Measurements from ENCODE around the gene CDK11A. TPM values are rescaled to one million over a fixed set of nuclear protein-coding genes. Genes with fewer than 3 reads are reported as not detected.
A peak's percentile ranks its signal among the peaks of the same experiment; 100 is the strongest.
"Not testable (repeated sequence)": the region's sequence is repeated elsewhere in the genome, so short reads cannot be mapped to it uniquely, and the experiment has no call there.

CDK11A gene
- total RNA-seq, 1 donor from 2014 or later: 35.6 TPM

DNA sequence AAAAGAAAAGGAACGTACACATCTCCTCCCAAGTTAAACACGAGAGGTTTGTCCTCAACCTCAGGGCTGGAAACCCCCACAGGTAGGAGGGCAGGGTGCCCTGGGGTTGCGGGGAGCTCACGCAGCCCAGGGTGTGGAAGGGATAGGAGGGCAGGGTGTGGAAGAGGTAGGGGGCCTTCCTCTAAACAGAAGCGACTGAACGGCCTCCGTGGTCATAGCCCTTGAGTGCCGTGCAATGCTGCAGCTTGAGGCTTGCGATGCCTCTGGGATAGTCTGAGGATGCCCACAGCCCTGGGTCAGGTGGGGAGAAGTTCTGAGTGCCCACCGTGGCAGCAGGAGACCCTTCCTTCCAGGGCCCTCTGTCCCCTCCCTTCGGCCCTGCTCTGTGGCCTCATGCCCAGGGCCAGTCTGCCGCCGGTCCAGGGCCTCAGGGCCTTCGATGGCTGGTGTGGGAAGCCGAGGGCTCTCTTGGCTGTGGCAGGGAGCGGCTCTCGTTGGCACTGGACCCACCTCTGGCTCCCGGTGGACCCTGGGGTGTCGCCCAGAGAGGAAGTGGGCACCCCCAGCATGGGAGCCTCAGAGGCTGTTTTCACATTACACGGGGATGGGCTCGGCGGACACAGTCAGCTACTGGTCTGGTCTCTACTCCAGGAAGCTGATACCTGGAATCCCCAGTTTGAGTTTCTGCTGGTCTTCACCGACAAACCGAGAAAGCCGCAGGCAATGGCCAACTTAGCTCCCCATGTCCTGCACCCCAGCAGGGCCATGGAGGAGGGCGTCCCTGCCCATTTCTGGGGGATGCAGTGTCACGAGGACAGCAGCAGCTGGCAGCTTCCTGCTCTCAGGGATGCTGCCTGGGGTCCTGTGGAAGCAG, 59.0 kb downstream of the CDK11A start:
- intact Hi-C loops (cut with DNase I): no loop called here
- H3K4me1 ChIP-seq: peaks cover 9% of the 10 kb centered on the region
- H3K4me3 ChIP-seq: no peak overlapping the region
- no peak for DNase-seq (ENCODE audit: extremely low spot score in 2 of 2)
- no peaks in the 10 kb centered on the region for H3K27me3 ChIP-seq
- no peak for TF ChIP-seq POLR2AphosphoS5 (IDR thresholded peaks at IDR 0.05; ENCODE audit: insufficient read depth in 1 of 2, low read depth in 1 of 2)
- TF ChIP-seq, protein P1, sequence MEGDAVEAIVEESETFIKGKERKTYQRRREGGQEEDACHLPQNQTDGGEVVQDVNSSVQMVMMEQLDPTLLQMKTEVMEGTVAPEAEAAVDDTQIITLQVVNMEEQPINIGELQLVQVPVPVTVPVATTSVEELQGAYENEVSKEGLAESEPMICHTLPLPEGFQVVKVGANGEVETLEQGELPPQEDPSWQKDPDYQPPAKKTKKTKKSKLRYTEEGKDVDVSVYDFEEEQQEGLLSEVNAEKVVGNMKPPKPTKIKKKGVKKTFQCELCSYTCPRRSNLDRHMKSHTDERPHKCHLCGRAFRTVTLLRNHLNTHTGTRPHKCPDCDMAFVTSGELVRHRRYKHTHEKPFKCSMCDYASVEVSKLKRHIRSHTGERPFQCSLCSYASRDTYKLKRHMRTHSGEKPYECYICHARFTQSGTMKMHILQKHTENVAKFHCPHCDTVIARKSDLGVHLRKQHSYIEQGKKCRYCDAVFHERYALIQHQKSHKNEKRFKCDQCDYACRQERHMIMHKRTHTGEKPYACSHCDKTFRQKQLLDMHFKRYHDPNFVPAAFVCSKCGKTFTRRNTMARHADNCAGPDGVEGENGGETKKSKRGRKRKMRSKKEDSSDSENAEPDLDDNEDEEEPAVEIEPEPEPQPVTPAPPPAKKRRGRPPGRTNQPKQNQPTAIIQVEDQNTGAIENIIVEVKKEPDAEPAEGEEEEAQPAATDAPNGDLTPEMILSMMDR (IDR thresholded peaks at IDR 0.05): no peak
- no peak for TF ChIP-seq POLR2A (IDR thresholded peaks at IDR 0.05)
- no peak overlapping the region for H3K27ac ChIP-seq
- peaks cover 0 to 49% of the 10 kb centered on the region in 2 donors for H3K36me3 ChIP-seq
- no peaks in the 10 kb centered on the region for H3K9me3 ChIP-seq

DNA sequence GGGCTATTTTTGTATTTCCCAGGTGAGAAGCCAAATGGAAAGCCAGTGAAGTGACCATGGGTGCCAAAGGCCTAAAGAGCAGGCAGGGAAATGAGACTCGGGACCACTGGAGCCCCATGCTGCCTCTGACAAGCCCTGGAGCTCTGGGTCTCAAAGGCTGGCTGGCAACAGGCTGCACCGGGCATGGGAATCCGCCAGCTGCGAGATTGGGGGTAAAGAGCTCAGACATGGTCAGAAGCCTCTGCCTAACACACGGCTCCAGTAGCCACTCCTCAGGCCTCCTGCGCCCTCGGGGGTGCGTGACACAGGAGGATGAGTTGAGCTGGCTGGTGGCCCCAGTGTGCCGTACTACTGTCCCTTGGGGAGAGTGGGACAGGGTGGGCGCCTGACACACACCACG, 59.8 kb downstream of the CDK11A start:
- H3K4me1 ChIP-seq; DNase-seq (ENCODE audit: extremely low spot score in 2 of 2); intact Hi-C loops (cut with DNase I); H3K4me3 ChIP-seq; H3K27ac ChIP-seq; H3K27me3 ChIP-seq; H3K9me3 ChIP-seq: not testable (repeated sequence)
- peaks cover 0 to 41% of the 10 kb centered on the region in 2 donors for H3K36me3 ChIP-seq

DNA sequence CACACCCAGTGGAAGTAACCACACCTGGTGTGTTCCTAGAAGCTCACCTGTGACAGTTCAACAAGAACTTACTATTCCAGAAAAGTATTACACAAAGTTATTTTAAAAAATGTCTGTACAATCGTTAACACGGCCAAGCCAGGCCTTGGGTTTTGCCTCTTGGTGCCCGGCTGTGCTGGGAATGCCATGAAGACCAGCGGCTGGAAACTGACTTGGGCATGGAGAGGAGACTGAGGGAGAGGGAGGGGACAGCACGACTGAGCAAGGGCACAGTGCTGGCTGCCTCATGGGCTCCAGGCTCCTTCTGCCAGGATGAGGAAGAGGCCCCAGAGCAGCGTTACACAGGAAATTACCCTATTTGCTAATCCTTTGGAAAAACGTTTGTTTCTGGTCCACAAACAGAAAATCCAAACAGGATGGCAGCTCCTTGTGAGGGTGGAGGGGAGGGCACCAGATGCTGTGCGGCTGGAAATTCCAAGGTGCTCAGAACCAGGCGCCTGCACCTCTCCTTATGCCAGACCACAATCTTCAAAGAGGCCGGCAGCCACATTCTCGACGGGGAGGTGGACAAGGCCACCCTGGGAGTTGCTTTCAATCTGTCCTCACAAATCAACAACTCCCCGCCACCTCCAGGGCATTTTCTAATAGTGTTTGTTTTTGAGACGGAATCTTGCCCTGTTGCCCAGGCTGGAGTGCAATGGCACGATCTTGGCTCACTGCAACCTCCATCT, 61.2 kb downstream of the CDK11A start:
- H3K27me3 ChIP-seq; H3K4me3 ChIP-seq; DNase-seq (ENCODE audit: extremely low spot score in 2 of 2); H3K9me3 ChIP-seq; H3K4me1 ChIP-seq; intact Hi-C loops (cut with DNase I): not testable (repeated sequence)
- Histone ChIP-seq H3K27ac (peak overlapping the region; percentile 51), H3K36me3 (peaks cover 0 to 30% of the 10 kb centered on the region in 2 donors)

DNA sequence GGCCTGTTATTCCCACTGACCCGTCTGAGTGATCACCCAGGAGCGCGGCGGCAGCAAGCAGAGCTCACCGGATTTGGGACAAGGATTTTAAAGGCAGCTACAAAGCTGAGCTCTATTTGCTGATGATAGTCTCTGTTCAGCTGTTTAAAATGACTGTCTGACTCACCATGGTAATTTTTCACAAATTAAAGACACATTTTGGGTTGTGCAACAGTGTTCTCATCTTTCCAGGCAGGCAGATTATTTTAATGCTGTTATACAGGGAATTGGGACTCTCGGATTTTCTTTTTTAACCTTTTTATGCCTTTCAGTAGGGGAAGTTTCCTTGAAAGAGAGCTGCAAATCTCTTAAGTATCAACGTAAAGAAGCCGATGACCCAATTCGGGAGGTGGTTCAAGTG, 61.8 kb downstream of the CDK11A start:
- H3K27me3 ChIP-seq; H3K4me3 ChIP-seq; H3K9me3 ChIP-seq; H3K4me1 ChIP-seq; DNase-seq (ENCODE audit: extremely low spot score in 2 of 2); intact Hi-C loops (cut with DNase I): not testable (repeated sequence)
- peaks cover 0 to 25% of the 10 kb centered on the region in 2 donors for H3K36me3 ChIP-seq
- peak overlapping the region; percentile 51 for H3K27ac ChIP-seq

DNA sequence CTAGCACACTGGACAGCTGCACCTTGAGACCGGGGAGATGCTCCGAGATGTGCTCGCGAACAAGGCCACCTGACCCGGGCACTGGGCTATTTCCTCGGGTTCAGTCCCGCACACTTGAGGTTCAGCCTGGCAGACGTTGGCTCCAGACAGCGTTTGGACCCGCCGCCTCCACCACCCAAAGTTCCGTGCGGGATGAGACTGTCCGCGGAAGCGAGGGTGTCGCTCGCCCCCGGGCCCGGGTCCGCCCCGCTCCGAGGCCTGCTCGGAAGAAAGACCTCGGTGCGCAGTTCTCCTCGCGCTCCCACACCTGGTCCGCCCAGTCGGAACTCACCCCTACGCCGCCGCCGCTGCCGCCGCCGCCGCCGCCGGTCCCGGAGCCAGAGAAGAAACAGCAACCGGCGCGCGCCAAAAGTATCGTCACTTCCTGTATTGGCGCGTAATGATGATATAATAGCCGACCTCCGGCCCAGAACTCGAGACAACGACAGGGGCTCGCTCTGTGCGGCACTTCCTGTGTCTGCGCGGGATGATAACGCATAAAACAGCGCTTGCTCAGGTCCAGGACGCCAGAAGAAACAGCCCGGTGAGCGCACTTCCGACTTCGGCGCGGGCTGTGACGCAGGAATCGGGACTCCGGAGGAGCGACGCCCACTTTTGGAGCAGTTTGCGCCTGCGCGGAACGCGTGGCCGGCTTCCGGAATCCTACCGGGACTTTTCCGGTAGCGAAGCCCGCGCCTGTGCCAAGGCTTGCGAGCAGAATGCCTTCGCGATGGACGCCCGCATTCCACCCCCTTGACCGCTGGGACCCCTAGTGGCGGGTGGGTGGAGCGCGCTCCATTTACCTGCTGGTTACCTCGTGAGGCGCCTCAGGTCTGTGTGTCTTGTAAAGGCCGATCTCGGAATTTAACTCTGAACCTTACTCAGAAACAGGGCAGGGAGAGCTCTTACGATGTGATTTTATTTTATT, 65.3 kb downstream of the CDK11A start, which contains the start of gene CDK11B:
Gene CDK11B, minus strand, starts transcription at position 422 of the 967 bp plus-strand sequence. CDS start 1,519 bp downstream, outside the sequence.
- H3K27ac ChIP-seq: peak within 1 kb of the TSS; percentile 84
- peak within 1 kb of the TSS; percentile 50 to 71 for H3K4me3 ChIP-seq
- peak in 1 of 2 donors; percentile 93 for DNase-seq (ENCODE audit: extremely low spot score in 2 of 2)
- intact Hi-C loops (cut with DNase I); H3K9me3 ChIP-seq; H3K27me3 ChIP-seq: not testable (repeated sequence)
- peaks cover 21% of the 10 kb centered on the region for H3K4me1 ChIP-seq
- H3K36me3 ChIP-seq: peaks cover 0 to 30% of the 10 kb centered on the region in 2 donors
- peak; percentile 91 to 99 for TF ChIP-seq POLR2AphosphoS5 (IDR thresholded peaks at IDR 0.05; ENCODE audit: insufficient read depth in 1 of 2, low read depth in 1 of 2)
- TF ChIP-seq, protein P1 (IDR thresholded peaks at IDR 0.05): peak in 1 of 3 experiments; percentile 39

Other genes with a start within 250 kb of the CDK11A start
- 21.9 TPM for gene ATAD3A, start 212.2 kb downstream of the CDK11A start, total RNA-seq
- 3.9 TPM for gene TMEM240, start 183.7 kb downstream of the CDK11A start, total RNA-seq
- 105 TPM for gene SSU72, start 149.5 kb downstream of the CDK11A start, total RNA-seq
- 6.1 TPM for gene FNDC10, start 124.2 kb downstream of the CDK11A start, total RNA-seq
- gene MIB2, start 108.9 kb downstream of the CDK11A start, total RNA-seq: 66.8 TPM
- gene MMP23B, start 92.2 kb downstream of the CDK11A start, total RNA-seq: 42.7 TPM
- gene CDK11B, start 65.4 kb downstream of the CDK11A start, total RNA-seq: 16.5 TPM
- 38.3 TPM for gene SLC35E2B, start 31.6 kb downstream of the CDK11A start, total RNA-seq
- 90.1 TPM for gene NADK, start 54.1 kb upstream of the CDK11A start, total RNA-seq
- 159 TPM for gene GNB1, start 166.7 kb upstream of the CDK11A start, total RNA-seq
- 0.49 TPM for gene CALML6, start 190.9 kb upstream of the CDK11A start, total RNA-seq
- gene TMEM52, start 194.9 kb upstream of the CDK11A start, total RNA-seq: 5.9 TPM

Measured in vagina (tissue), 2 donors.